HEK293T (cell line): ENCODE measurements around the gene MALSU1.

Experiments used
- CTCF ChIA-PET: fragments of 350-600 bp; formaldehyde crosslinking; extraction: SDS; loops from one replicate; lab custom pipeline; 2021; ENCODE audit warnings: antibody characterized with exemption, inconsistent platforms; lab: Yijun Ruan, JAX
- POLR2A ChIA-PET: fragments of 350-600 bp; formaldehyde crosslinking; extraction: SDS; loops from one replicate; lab custom pipeline; 2020; ENCODE audit warnings: antibody characterized with exemption, inconsistent platforms; lab: Yijun Ruan, JAX
- DNase-seq: peaks from one replicate; pipeline ENCODE4 v3.0.0; 2012; ENCODE audit warnings: mixed read lengths; ENCODE audit errors: extremely low spot score
- FOXA1 ChIP-seq: fragments of 450-650 bp; IDR thresholded peaks from 2 replicates; pipeline ENCODE4 v1.6.1; 2016; ENCODE audit warnings: mild to moderate bottlenecking
- FOXM1 ChIP-seq: fragments of 450-650 bp; IDR thresholded peaks from 2 replicates; pipeline ENCODE4 v1.6.1; 2017; ENCODE audit warnings: mild to moderate bottlenecking, borderline replicate concordance
- HDGF ChIP-seq: fragments of 450-650 bp; IDR thresholded peaks from 2 replicates; pipeline ENCODE4 v1.6.1; 2017; ENCODE audit warnings: antibody characterized with exemption, borderline replicate concordance
- NFRKB ChIP-seq: fragments of 450-650 bp; IDR thresholded peaks from 2 replicates; pipeline ENCODE4 v1.6.1; 2016; ENCODE audit warnings: mild to moderate bottlenecking, moderate library complexity
- SUZ12 ChIP-seq: fragments of 450-650 bp; IDR thresholded peaks from 2 replicates; pipeline ENCODE4 v1.6.1; 2016; ENCODE audit warnings: mild to moderate bottlenecking
- ZNF384 ChIP-seq: fragments of 450-650 bp; IDR thresholded peaks from 2 replicates; pipeline ENCODE4 v1.6.1; 2016
- TF ChIP-seq, protein P1 (sequence below): fragments of 450-650 bp; IDR thresholded peaks from 2 replicates; pipeline ENCODE4 v1.6.1; 2016

Gene MALSU1

DNA sequence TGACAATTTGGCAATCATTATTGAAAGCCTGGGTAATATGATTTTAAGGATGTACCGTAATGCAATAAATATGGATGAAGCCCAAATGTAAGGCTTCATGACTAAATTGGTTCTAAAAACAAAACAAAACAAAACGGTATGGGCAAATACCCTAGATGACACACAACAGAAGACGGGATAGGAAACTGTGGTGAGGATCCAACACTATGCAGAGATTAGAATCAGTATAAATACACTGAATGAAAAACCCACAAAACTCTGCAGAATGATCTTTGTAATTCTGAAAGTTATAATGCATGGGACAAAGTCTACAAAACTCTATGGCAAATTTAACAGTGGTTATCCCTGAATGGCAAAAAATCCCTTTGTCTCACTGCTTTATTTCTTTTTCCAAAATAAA, 57.6 kb downstream of the MALSU1 start:
- POLR2A ChIA-PET, result no interaction called here
- no peak for DNase-seq
- TF ChIP-seq SUZ12 (no peak), ZNF384 (no peak)
- CTCF ChIA-PET, result no interaction called here

DNA sequence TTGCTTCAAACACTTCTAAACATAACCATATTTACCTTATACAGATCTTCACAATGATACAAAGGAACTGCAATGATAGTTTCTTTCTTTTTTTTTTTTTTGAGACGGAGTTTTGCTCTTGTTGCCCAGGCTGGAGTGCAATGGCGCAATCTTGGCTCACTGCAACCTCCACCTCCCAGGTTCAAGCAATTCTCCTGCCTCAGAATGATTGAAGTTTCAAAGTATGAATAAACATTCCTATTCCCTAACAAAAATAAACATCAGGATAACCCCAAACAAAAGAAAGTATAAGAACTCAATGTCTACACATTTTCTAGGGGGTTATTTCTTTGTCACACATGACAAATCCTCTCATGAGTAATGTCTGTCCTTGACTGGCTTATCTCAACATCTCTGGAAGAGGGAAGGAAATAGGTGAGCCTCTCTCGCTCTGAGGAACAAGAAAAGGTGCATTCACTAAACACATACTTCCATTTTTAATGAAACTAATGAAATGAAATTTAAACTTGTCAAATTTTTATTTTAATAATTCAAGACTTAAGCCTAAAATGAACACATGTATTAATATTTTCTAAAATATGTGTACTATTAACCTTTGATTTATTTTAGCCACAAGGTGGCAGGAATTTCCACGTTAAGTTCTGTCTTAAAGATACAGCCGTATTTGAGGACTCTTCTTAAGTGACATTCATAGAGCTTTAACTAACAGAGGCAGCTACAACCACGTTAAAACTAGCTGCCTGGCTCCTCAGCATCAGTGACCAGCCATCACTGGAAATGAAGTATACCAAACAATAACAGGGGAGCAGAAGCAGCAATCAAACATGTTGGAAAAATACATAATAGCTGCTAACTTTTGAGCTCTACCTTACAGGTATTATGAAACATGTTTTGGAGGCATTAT, 58.3 kb downstream of the MALSU1 start:
- TF ChIP-seq NFRKB (no peak), FOXA1 (no peak), FOXM1 (no peak), HDGF (no peak)
- ChIA-PET CTCF (interaction anchor here (0.6 to 1.7 kb wide), 7 partner anchors 13 to 110 kb away, joined by 3 to 9 read pairs (median 3); no protein-coding TSS in a partner anchor), POLR2A (interaction anchor here (0.9 to 1.5 kb wide), 2 partner anchors 109 to 116 kb away, joined by 3 read pairs; no protein-coding TSS in a partner anchor)
- DNase-seq, result peak; percentile 22

DNA sequence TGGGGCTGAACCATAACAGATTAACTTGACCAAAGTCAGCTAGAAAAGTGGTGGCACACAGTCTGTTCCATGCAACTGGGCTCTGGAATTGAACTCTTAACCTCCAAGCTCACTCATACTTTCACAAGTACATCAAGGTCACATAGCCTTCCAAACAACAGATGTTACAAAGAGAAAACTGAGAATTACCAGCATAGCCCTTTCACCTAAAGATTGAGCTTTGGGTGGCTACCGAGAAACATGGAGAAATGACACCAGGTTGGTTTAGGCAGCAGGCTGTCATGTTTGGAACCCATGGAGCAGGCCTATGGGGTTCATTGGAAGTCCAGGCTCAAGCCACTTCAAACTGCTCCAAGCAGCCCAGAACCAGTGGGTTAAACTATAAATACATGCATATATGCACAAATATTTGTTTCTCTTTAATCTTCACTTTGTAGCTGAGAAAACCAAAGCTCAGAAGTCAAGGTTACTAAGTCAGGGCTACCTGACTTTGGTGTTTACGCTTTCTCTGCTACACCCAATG, 59.1 kb downstream of the MALSU1 start:
- ChIA-PET POLR2A (interaction anchor here (0.9 to 1.5 kb wide), 2 partner anchors 109 to 115 kb away, joined by 3 read pairs; no protein-coding TSS in a partner anchor), CTCF (interaction anchor here (0.6 to 1.7 kb wide), 8 partner anchors 12 to 630 kb away, joined by 3 to 9 read pairs (median 3); no protein-coding TSS in a partner anchor)
- TF ChIP-seq FOXM1, result no peak
- TF ChIP-seq, protein P1, sequence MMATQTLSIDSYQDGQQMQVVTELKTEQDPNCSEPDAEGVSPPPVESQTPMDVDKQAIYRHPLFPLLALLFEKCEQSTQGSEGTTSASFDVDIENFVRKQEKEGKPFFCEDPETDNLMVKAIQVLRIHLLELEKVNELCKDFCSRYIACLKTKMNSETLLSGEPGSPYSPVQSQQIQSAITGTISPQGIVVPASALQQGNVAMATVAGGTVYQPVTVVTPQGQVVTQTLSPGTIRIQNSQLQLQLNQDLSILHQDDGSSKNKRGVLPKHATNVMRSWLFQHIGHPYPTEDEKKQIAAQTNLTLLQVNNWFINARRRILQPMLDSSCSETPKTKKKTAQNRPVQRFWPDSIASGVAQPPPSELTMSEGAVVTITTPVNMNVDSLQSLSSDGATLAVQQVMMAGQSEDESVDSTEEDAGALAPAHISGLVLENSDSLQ, result no peak
- DNase-seq, result no peak
